NCI-H774 (cell line): ENCODE measurements around the gene KLHL2.

Experiments used
- DNase-seq: peaks from one replicate; lab custom pipeline; 2025; lab: John Stamatoyannopoulos, UW

KLHL2 gene

GRCh38 chr4:165369522-165369921 is 162.2 kb downstream of the KLHL2 start:
- no peak for DNase-seq

- no peak for DNase-seq
These were observed 163.2 kb downstream of the KLHL2 start for GRCh38 chr4:165370530-165370929.
